Astrocyte of the cerebellum (primary cell): Measurements from ENCODE around the gene ASXL1.

Source experiments
- DNase-seq: peaks from one replicate; pipeline ENCODE4 v3.0.0-alpha.2; 2011; ENCODE audit warnings: low read depth
- H3K4me3 ChIP-seq: 2 replicates; pipeline ENCODE4 v1.5.1; 2011; ENCODE audit warnings: mild to moderate bottlenecking, low read depth, low read length, moderate library complexity
- CTCF ChIP-seq: IDR thresholded peaks from 2 replicates; pipeline ENCODE4 v1.5.1; 2012; ENCODE audit warnings: low read length, low read depth, moderate library complexity, mild to moderate bottlenecking; ENCODE audit errors: missing control alignments
- in situ Hi-C: cut with HindIII; loops from 2 replicates; pipeline ENCODE4 v1.10.0; 2017; ENCODE audit warnings: low sequenced_read_pairs

The ASXL1 gene

GRCh38 chr20:32343439-32343838 lies 14.7 kb upstream of the ASXL1 start:
- DNase-seq, result no peak
- no peak for TF ChIP-seq CTCF
- H3K4me3 ChIP-seq, result no peak overlapping the region
- in situ Hi-C loops, result no loop called here

GRCh38 chr20:32344835-32345506 lies 13.2 kb upstream of the ASXL1 start:
- in situ Hi-C loops, result no loop called here

GRCh38 chr20:32348207-32348606 lies 9.9 kb upstream of the ASXL1 start:
- DNase-seq, result no peak
- TF ChIP-seq CTCF, result no peak
- no peak overlapping the region for H3K4me3 ChIP-seq
- in situ Hi-C loops, result no loop called here

More at GRCh38 chr20:32344835-32345506, 13.2 kb upstream of the ASXL1 start:
- no peak for TF ChIP-seq CTCF
- H3K4me3 ChIP-seq, result no peak overlapping the region
- no peak for DNase-seq

- H3K4me3 ChIP-seq, result no peak overlapping the region
- DNase-seq, result no peak
- no peak for TF ChIP-seq CTCF
- in situ Hi-C loops, result no loop called here
These were observed 7.7 kb upstream of the ASXL1 start for GRCh38 chr20:32350421-32350820.

GRCh38 chr20:32352121-32352720 lies 5.9 kb upstream of the ASXL1 start:
- H3K4me3 ChIP-seq, result no peak overlapping the region
- in situ Hi-C loops, result no loop called here
- no peak for DNase-seq
- TF ChIP-seq CTCF, result no peak

GRCh38 chr20:32353848-32354496 lies 4.2 kb upstream of the ASXL1 start:
- in situ Hi-C loops, result no loop called here
- no peak for TF ChIP-seq CTCF
- H3K4me3 ChIP-seq, result no peak overlapping the region
- DNase-seq, result no peak
